ENCODE measurements around the gene PYCR2. TPM values are rescaled to one million over a fixed set of nuclear protein-coding genes. Genes with fewer than 3 reads are reported as not detected.
"Not testable (repeated sequence)": the region's sequence is repeated elsewhere in the genome, so short reads cannot be mapped to it uniquely, and the experiment has no call there.

The PYCR2 gene
- total RNA-seq, 4 donors from 2014 or later = 23.0 to 35.1 (median 28.0) TPM

DNA sequence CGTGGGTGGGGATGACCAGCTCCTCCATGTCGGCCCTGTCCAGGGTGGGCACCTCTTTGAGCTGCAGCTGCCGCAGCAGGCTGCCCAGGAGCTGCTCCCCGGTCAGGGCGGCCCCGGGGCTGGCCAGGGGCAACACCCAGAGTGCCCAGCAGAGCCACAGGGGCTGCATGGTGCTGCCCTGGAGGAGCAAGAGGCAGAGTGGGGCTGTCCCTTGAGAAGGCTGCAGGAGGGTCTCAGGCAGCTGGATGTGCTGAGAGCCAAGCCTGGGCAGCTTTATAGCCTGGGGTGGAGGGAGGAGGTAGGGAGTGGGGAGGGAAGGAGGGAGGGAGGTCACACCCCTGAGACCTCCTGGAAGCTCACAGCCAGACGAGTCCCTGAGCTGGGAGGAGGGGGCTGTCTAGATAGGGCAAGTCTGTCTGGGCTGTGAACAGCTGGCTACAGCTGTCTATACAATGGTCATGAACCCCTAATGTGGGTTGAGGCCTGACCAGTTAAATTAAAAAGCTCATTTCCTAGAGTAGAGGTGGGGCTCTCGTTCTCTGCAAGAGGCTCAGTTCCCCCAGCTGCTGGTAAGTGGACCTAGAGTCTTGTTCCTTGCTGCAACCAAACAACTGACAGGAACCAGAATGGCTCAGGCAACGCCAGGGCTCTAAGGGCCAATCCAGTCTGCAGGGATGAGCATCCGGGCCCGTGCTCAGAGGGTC lies 35.0 kb downstream of the PYCR2 start, which contains the start of gene LEFTY1:
Gene LEFTY1 (minus strand): TSS at position 249 of the 704 bp plus-strand sequence. CDS start 80 bp downstream, at position 169.
- no peaks in the 10 kb centered on the region for H3K36me3 ChIP-seq
- no peaks in the 10 kb centered on the region for H3K9me3 ChIP-seq
- intact Hi-C loops (cut with DNase I) = no loop called here
- peaks cover 0 to 6% (median 0%) of the 10 kb centered on the region in 3 donors for H3K4me1 ChIP-seq
- H3K4me3 ChIP-seq = no peak within 1 kb of the TSS
- TF ChIP-seq CTCF (IDR thresholded peaks at IDR 0.05) = no peak
- no peak for TF ChIP-seq POLR2A (IDR thresholded peaks at IDR 0.05)
- no peak for DNase-seq
- peaks cover 0 to 11% (median 0%) of the 10 kb centered on the region in 4 donors for H3K27me3 ChIP-seq
- WGBS, 2 donors = 60 to 68% methylated on average over 2 to 4 of the region's 11 CpGs
- no peak within 1 kb of the TSS for H3K27ac ChIP-seq

- TF ChIP-seq CTCF (IDR thresholded peaks at IDR 0.05) = no peak
- no peak for TF ChIP-seq POLR2A (IDR thresholded peaks at IDR 0.05)
- intact Hi-C loops (cut with DNase I) = no loop called here
Observed at GRCh38 chr1:225888289-225888897, 35.7 kb downstream of the PYCR2 start.

GRCh38 chr1:225887554-225888288 lies 36.3 kb downstream of the PYCR2 start:
- DNase-seq; H3K9me3 ChIP-seq; H3K36me3 ChIP-seq; H3K27ac ChIP-seq; H3K4me3 ChIP-seq; intact Hi-C loops (cut with DNase I): not testable (repeated sequence)
- Histone ChIP-seq H3K27me3 (peaks cover 0 to 11% (median 0%) of the 10 kb centered on the region in 4 donors), H3K4me1 (peaks cover 0 to 19% (median 4%) of the 10 kb centered on the region in 3 donors)
- WGBS, 2 donors = no CpG with 5 or more reads among the region's 56 CpGs

More at GRCh38 chr1:225888289-225888897, 35.7 kb downstream of the PYCR2 start:
- no peak overlapping the region for H3K27ac ChIP-seq
- H3K4me3 ChIP-seq = no peak overlapping the region
- DNase-seq = no peak
- H3K4me1 ChIP-seq = peaks cover 0 to 12% (median under 1%) of the 10 kb centered on the region in 3 donors
- H3K27me3 ChIP-seq = peaks cover 0 to 11% (median 0%) of the 10 kb centered on the region in 4 donors
- no peaks in the 10 kb centered on the region for H3K36me3 ChIP-seq
- H3K9me3 ChIP-seq = no peaks in the 10 kb centered on the region
- 77 to 86% methylated on average over 4 to 8 of the region's 18 CpGs for WGBS, 2 donors

GRCh38 chr1:225887030-225887314 lies 37.1 kb downstream of the PYCR2 start:
- no peak for DNase-seq
- WGBS, 2 donors = 71 to 96% methylated on average over 1 to 5 of the region's 7 CpGs
- H3K4me1 ChIP-seq = peaks cover 0 to 20% (median 4%) of the 10 kb centered on the region in 3 donors
- TF ChIP-seq CTCF (IDR thresholded peaks at IDR 0.05) (no peak), POLR2A (IDR thresholded peaks at IDR 0.05) (no peak)
- no peak overlapping the region for H3K27ac ChIP-seq
- H3K9me3 ChIP-seq = no peaks in the 10 kb centered on the region
- intact Hi-C loops (cut with DNase I) = no loop called here
- H3K36me3 ChIP-seq = no peaks in the 10 kb centered on the region
- H3K27me3 ChIP-seq = peaks cover 0 to 11% (median 0%) of the 10 kb centered on the region in 4 donors
- H3K4me3 ChIP-seq = no peak overlapping the region

- DNase-seq = no peak
- Histone ChIP-seq H3K4me1 (peaks cover 2 to 26% (median 6%) of the 10 kb centered on the region in 3 donors), H3K9me3 (no peaks in the 10 kb centered on the region), H3K27me3 (peaks cover 0 to 11% (median 0%) of the 10 kb centered on the region in 4 donors), H3K4me3 (no peak overlapping the region), H3K27ac (no peak overlapping the region), H3K36me3 (no peaks in the 10 kb centered on the region)
- 89 to 95% methylated on average over 9 of the region's 19 CpGs for WGBS, 2 donors
- intact Hi-C loops (cut with DNase I) = no loop called here
- no peak for TF ChIP-seq POLR2A (IDR thresholded peaks at IDR 0.05)
- no peak for TF ChIP-seq CTCF (IDR thresholded peaks at IDR 0.05)
Observed at GRCh38 chr1:225886159-225887029, 37.7 kb downstream of the PYCR2 start.
